H1 (cell line): Measurements from ENCODE around the gene CALD1. TPM values are rescaled to one million over a fixed set of nuclear protein-coding genes. Genes with fewer than 3 reads are reported as not detected.

Experiments used
- CTCF ChIA-PET: fragments of 300-600 bp; sonication (Branson Sonifier 250); formaldehyde crosslinking; loops from one replicate; lab custom pipeline; 2021; ENCODE audit not compliant: partially characterized antibody; lab: Charles Lee
- POLR2A ChIA-PET: fragments of 300-600 bp; sonication (Branson Sonifier 250); formaldehyde crosslinking; loops from one replicate; lab custom pipeline; 2021; ENCODE audit warnings: inconsistent platforms; ENCODE audit not compliant: partially characterized antibody; lab: Charles Lee
- DNase-seq, 2 experiments: peaks; one replicate each; pipeline versions ENCODE4 v3.0.0 to v3.0.0-alpha.2; 2010 to 2022; ENCODE audit warnings: low spot score in 2 of 2, low read depth in 1 of 2, mixed read lengths in 1 of 2
- FAIRE-seq: peaks from 2 replicates; lab custom pipeline; 2011; peaks lifted over from hg19 to GRCh38; lab: Jason Lieb, UNC
- H2AFZ ChIP-seq: 2 replicates; pipeline ENCODE4 v1.8.1; 2012; ENCODE audit warnings: low read length, inconsistent platforms
- H2AK5ac ChIP-seq: 2 replicates; pipeline ENCODE4 v1.6.1; 2013; ENCODE audit warnings: low read depth, low read length
- H2BK120ac ChIP-seq: replicated peaks from 2 replicates; pipeline ENCODE3; 2013; ENCODE audit warnings: low read depth, low read length, inconsistent platforms
- H2BK12ac ChIP-seq: 2 replicates; pipeline ENCODE4 v1.6.1; 2013; ENCODE audit warnings: low read depth, low read length
- H2BK15ac ChIP-seq: 2 replicates; pipeline ENCODE4 v1.6.1; 2013; ENCODE audit warnings: low read length
- H2BK20ac ChIP-seq: 2 replicates; pipeline ENCODE4 v1.6.1; 2013; ENCODE audit warnings: low read length
- H2BK5ac ChIP-seq: 2 replicates; pipeline ENCODE4 v1.6.1; 2013; ENCODE audit warnings: low read depth, low read length
- H3K14ac ChIP-seq: 2 replicates; pipeline ENCODE4 v1.6.1; 2013; ENCODE audit warnings: inconsistent platforms; ENCODE audit not compliant: insufficient read length
- H3K18ac ChIP-seq: 2 replicates; pipeline ENCODE4 v1.6.1; 2013; ENCODE audit warnings: low read length; ENCODE audit errors: extremely low read depth
- H3K23ac ChIP-seq: 2 replicates; pipeline ENCODE4 v1.6.1; 2013; ENCODE audit warnings: inconsistent platforms; ENCODE audit not compliant: insufficient read length
- H3K23me2 ChIP-seq: 2 replicates; pipeline ENCODE4 v1.6.1; 2013; ENCODE audit warnings: low read depth, low read length
- H3K27ac ChIP-seq: 2 replicates; pipeline ENCODE4 v1.6.1; 2011; ENCODE audit warnings: low read depth, low read length, inconsistent platforms
- H3K27me3 ChIP-seq, 4 experiments: replicated peaks in 1 of 4; 1 replicate in 1 of 4; 2 replicates in 3 of 4; pipeline versions ENCODE4 v1.6.1 to v1.8.1; 2011 to 2013; ENCODE audit warnings: low read length in 3 of 4, mild to moderate bottlenecking in 3 of 4, inconsistent platforms in 2 of 4, mixed read lengths in 2 of 4, moderate library complexity in 1 of 4; ENCODE audit not compliant: control insufficient read depth in 3 of 4, insufficient read depth in 3 of 4; ENCODE audit errors: extremely low read depth in 1 of 4
- H3K36me3 ChIP-seq, 4 experiments: 2 replicates each; pipeline versions ENCODE4 v1.6.1 to v1.8.1; 2011 to 2013; ENCODE audit warnings: mild to moderate bottlenecking in 4 of 4, low read length in 3 of 4, moderate library complexity in 2 of 4, control low read depth in 1 of 4, inconsistent platforms in 1 of 4; ENCODE audit not compliant: insufficient read depth in 4 of 4, control insufficient read depth in 2 of 4
- H3K4ac ChIP-seq: replicated peaks from 2 replicates; pipeline ENCODE3; 2013; ENCODE audit warnings: low read length, low read depth, mixed read lengths, inconsistent platforms; ENCODE audit not compliant: insufficient read length
- H3K4me1 ChIP-seq, 4 experiments: replicated peaks in 1 of 4; 1 replicate in 1 of 4; 2 replicates in 3 of 4; pipeline versions ENCODE4 v1.6.1 to v1.8.1; 2011 to 2013; ENCODE audit warnings: low read length in 3 of 4, inconsistent platforms in 2 of 4, mixed read lengths in 1 of 4; ENCODE audit not compliant: insufficient read depth in 4 of 4, control insufficient read depth in 3 of 4
- H3K4me2 ChIP-seq, 2 experiments: 2 replicates each; pipeline versions ENCODE4 v1.6.1 to v1.8.1; 2011 to 2013; ENCODE audit warnings: low read depth in 2 of 2, low read length in 2 of 2, control low read depth in 1 of 2, inconsistent platforms in 1 of 2, mild to moderate bottlenecking in 1 of 2; ENCODE audit not compliant: insufficient read depth in 1 of 2
- H3K4me3 ChIP-seq, 4 experiments: fragments of 200-600, 300-600 bp in 1 of 4; sonication (generic), shearing (Covaris generic), sonication (Bioruptor Twin) in 1 of 4; 2 replicates each; pipeline versions ENCODE4 v1.5.1 to v1.8.1; 2011 to 2016; ENCODE audit warnings: low read length in 4 of 4, low read depth in 3 of 4, control low read depth in 2 of 4, inconsistent platforms in 2 of 4, mild to moderate bottlenecking in 2 of 4, mixed read lengths in 1 of 4, moderate library complexity in 1 of 4; ENCODE audit not compliant: insufficient read depth in 2 of 4; ENCODE audit errors: extremely low read depth in 1 of 4
- H3K56ac ChIP-seq: replicated peaks from 2 replicates; pipeline ENCODE3; 2013; ENCODE audit warnings: low read depth, mild to moderate bottlenecking, mixed read lengths, low read length, inconsistent platforms; ENCODE audit not compliant: insufficient read length
- H3K79me1 ChIP-seq: 2 replicates; pipeline ENCODE4 v1.6.1; 2013; ENCODE audit warnings: low read depth, low read length, control low read depth
- H3K79me2 ChIP-seq, 2 experiments: 2 replicates each; pipeline versions ENCODE4 v1.6.1 to v1.8.1; 2012 to 2013; ENCODE audit warnings: low read length in 2 of 2, mild to moderate bottlenecking in 2 of 2, inconsistent platforms in 1 of 2; ENCODE audit not compliant: insufficient read depth in 2 of 2, control insufficient read depth in 1 of 2
- H3K9ac ChIP-seq, 4 experiments: replicated peaks in 1 of 4; 1 replicate in 1 of 4; 2 replicates in 3 of 4; pipeline versions ENCODE4 v1.6.1 to v1.8.1; 2011 to 2013; ENCODE audit warnings: low read depth in 3 of 4, low read length in 3 of 4, control low read depth in 2 of 4, mild to moderate bottlenecking in 2 of 4, moderate library complexity in 2 of 4, inconsistent platforms in 1 of 4; ENCODE audit errors: extremely low read depth in 1 of 4
- H3K9me3 ChIP-seq, 2 experiments: 2 replicates each; pipeline versions ENCODE4 v1.6.1 to v1.8.1; 2012 to 2013; ENCODE audit warnings: mild to moderate bottlenecking in 2 of 2, moderate library complexity in 2 of 2, control low read depth in 1 of 2, inconsistent platforms in 1 of 2, low read depth in 1 of 2, low read length in 1 of 2, mixed read lengths in 1 of 2; ENCODE audit not compliant: insufficient read depth in 2 of 2
- H4K20me1 ChIP-seq, 2 experiments: replicated peaks in 1 of 2; 2 replicates each; pipeline versions ENCODE3 to v1.8.1; 2011 to 2013; ENCODE audit warnings: inconsistent platforms in 2 of 2, low read length in 2 of 2, mild to moderate bottlenecking in 1 of 2; ENCODE audit not compliant: insufficient read depth in 2 of 2, control insufficient read depth in 1 of 2
- H4K5ac ChIP-seq: 2 replicates; pipeline ENCODE4 v1.6.1; 2013; ENCODE audit warnings: low read length, low read depth, mixed read lengths, inconsistent platforms; ENCODE audit not compliant: insufficient read length
- H4K8ac ChIP-seq: 2 replicates; pipeline ENCODE4 v1.8.0; 2013; ENCODE audit warnings: mild to moderate bottlenecking, moderate library complexity, low read length, inconsistent platforms; ENCODE audit not compliant: insufficient read depth; ENCODE audit errors: extremely low read depth
- H4K91ac ChIP-seq: replicated peaks from 2 replicates; pipeline ENCODE3; 2013; ENCODE audit warnings: low read length, mixed read lengths, inconsistent platforms; ENCODE audit not compliant: insufficient read length
- ASH2L ChIP-seq: fragments of 200-600, 300-600 bp; sonication (generic); IDR thresholded peaks from one replicate; pipeline ENCODE4 v1.7.1; 2017; ENCODE audit warnings: low read length
- CTBP2 ChIP-seq: IDR thresholded peaks from 2 replicates; pipeline ENCODE4 v1.7.0; 2011; ENCODE audit warnings: borderline replicate concordance, mild to moderate bottlenecking, moderate library complexity, mixed read lengths, low read length; ENCODE audit not compliant: insufficient read depth, insufficient read length
- CTCF ChIP-seq, 3 experiments: IDR thresholded peaks; 1 replicate in 2 of 3; 2 replicates in 1 of 3; pipeline versions ENCODE4 v1.5.1 to v1.6.1; 2011; ENCODE audit warnings: low read length in 3 of 3, mild to moderate bottlenecking in 3 of 3, inconsistent platforms in 2 of 3, low read depth in 1 of 3, moderate library complexity in 1 of 3; ENCODE audit not compliant: insufficient read depth in 1 of 3; ENCODE audit errors: control extremely low read depth in 1 of 3
- GTF2F1 ChIP-seq: IDR thresholded peaks from 2 replicates; pipeline ENCODE4 v1.6.1; 2012; ENCODE audit warnings: low read depth, low read length, improper control_type of control experiment, borderline replicate concordance
- MAX ChIP-seq: IDR thresholded peaks from 2 replicates; pipeline ENCODE4 v1.6.1; 2012; ENCODE audit warnings: inconsistent platforms
- WGBS, 2 experiments: shearing (Covaris generic) in 1 of 2; methylation state at CpG; one replicate each; pipeline versions ENCODE4 v1.1.6 to v1.1.7; 2013 to 2015; ENCODE audit warnings: low lambda C conversion rate in 2 of 2, mixed read lengths in 2 of 2, inconsistent platforms in 1 of 2, low coverage in 1 of 2, missing lambda C conversion rate in 1 of 2; ENCODE audit not compliant: insufficient replicate concordance in 2 of 2, insufficient coverage in 1 of 2, insufficient read length in 1 of 2; ENCODE audit errors: extremely low coverage in 1 of 2, missing lambda C conversion rate in 1 of 2; 5-methylcytosine and 5-hydroxymethylcytosine counted together
- polyA plus RNA-seq, 7 experiments: library from polyadenylated mRNA; depleted of rRNA in 3 of 7; stranded (reverse) in 5 of 7; unstranded in 2 of 7; fragments of >200 nt in 5 of 7; fragments of 200-250 nt in 2 of 7; gene quantifications; 1 replicate in 5 of 7; 2 replicates in 1 of 7; 4 replicates in 1 of 7; pipeline versions ENCODE4 v1.2.1 to v1.2.3, GENCODE V29; 2011 to 2013; ENCODE audit warnings: missing spikeins in 2 of 7, mixed read lengths in 2 of 7
- total RNA-seq: library from RNA; stranded (reverse); fragmentation: NEBNext Ultra II Directional; extraction: Animal tissue kit (Norgen Biotek cat#: 25700); gene quantifications from 2 replicates; pipeline ENCODE4 v1.2.1, GENCODE V29; 2021

Gene CALD1
- total and polyA plus RNA-seq, 2 of the 8 experiments (the other 6 are each of a cell fraction or from before 2014, with no cell fraction given): 34.3 to 177 TPM

- 94% methylated on average over 1 of the region's 1 CpG; no CpG with 5 or more reads in 1 of the 2 experiments for WGBS, 2 experiments
- no peak for FAIRE-seq
- Histone ChIP-seq H3K79me1 (0 out of 2 replicates have a peak, but pooled peaks cover 3% of the 10 kb centered on the region), H3K56ac (no peak overlapping the region), H3K14ac (no peak overlapping the region), H4K91ac (no peak overlapping the region), H2BK120ac (no peak overlapping the region), H3K27ac (no peak overlapping the region), H3K4me3 (no peak overlapping the region), H3K18ac (no peak overlapping the region), H4K5ac (no peak overlapping the region), H2BK20ac (no peak overlapping the region), H2BK15ac (no peak overlapping the region), H4K20me1 (no peaks in the 10 kb centered on the region), H3K9me3 (no peaks in the 10 kb centered on the region), H3K4ac (no peak overlapping the region), H3K27me3 (no peaks in the 10 kb centered on the region), H2BK5ac (no peak overlapping the region), H3K9ac (no peak overlapping the region), H2BK12ac (no peak overlapping the region), H3K4me1 (no peaks in the 10 kb centered on the region; a peak in 1 of 7 replicates), H2AFZ (no peak overlapping the region), H4K8ac (no peak overlapping the region), H3K23me2 (no peaks in the 10 kb centered on the region), H3K36me3 (no peaks in the 10 kb centered on the region), H3K79me2 (peaks cover 0 to 3% of the 10 kb centered on the region in 2 experiments; a peak in 3 of 4 replicates), H2AK5ac (no peak overlapping the region), H3K23ac (no peak overlapping the region), H3K4me2 (no peak overlapping the region)
- DNase-seq: no peak
- ChIA-PET POLR2A (no interaction called here), CTCF (interaction anchor here (1.0 to 1.5 kb wide), 2 partner anchors 86 to 114 kb away, joined by 3 to 4 read pairs; no protein-coding TSS in a partner anchor)
- TF ChIP-seq ASH2L (no peak), CTCF (IDR thresholded peaks at IDR 0.05; ENCODE audit: control extremely low read depth in 1 of 3, insufficient read depth in 1 of 3, low read depth in 1 of 3, low read length in 3 of 3) (no peak), GTF2F1 (no peak), MAX (no peak), CTBP2 (no peak)
Measured at GRCh38 chr7:134809616-134810015, 30.2 kb downstream of the CALD1 start.
